Ovary (tissue), 3 donors: ENCODE data around the gene ZNF445.

ENCODE experiments used
- CTCF ChIP-seq, 3 donors: fragments of 450-650 bp in 2 of 3; fragments of 200-600 bp in 1 of 3; IDR thresholded peaks; one replicate each; pipeline versions ENCODE4 v1.5.1 to v1.8.0; 2016 to 2022; ENCODE audit warnings: antibody characterized with exemption in 3 of 3, mild to moderate bottlenecking in 1 of 3
- POLR2A ChIP-seq: fragments of 450-650 bp; IDR thresholded peaks from one replicate; pipeline ENCODE4 v1.6.1; 2017; ENCODE audit warnings: antibody characterized with exemption, mild to moderate bottlenecking, moderate library complexity
- donor health status: DM: no; HTN: no; CAD: no.

- TF ChIP-seq CTCF (IDR thresholded peaks at IDR 0.05) (no peak), POLR2A (no peak)
Observed at GRCh38 chr3:44442596-44443309, 34.7 kb downstream of the ZNF445 start.
